ENCODE data around the gene GJA10. TPM values are rescaled to one million over a fixed set of nuclear protein-coding genes. Genes with fewer than 3 reads are reported as not detected.
"Not testable (repeated sequence)": the region's sequence is repeated elsewhere in the genome, so short reads cannot be mapped to it uniquely, and the experiment has no call there.

Gene GJA10
- total RNA-seq, 2 donors from 2014 or later: not detected

GRCh38 chr6:89888871-89889270 is 5.4 kb upstream of the GJA10 start:
- H3K4me1 Mint-ChIP-seq (ENCODE audit: low read depth): peaks cover 5% of the 10 kb centered on the region
- H3K4me3 Mint-ChIP-seq: peak overlapping the region in 1 of 2 donors; percentile 30
- H3K27me3 Mint-ChIP-seq (ENCODE audit: low read depth): peaks cover 34% of the 10 kb centered on the region
- DNase-seq (no peak), ATAC-seq (replicated peaks in 1 of 2) (peak in 1 of 2 donors; percentile 80)
- no peaks in the 10 kb centered on the region for H3K36me3 Mint-ChIP-seq (ENCODE audit: insufficient read depth in 2 of 2)
- H3K9me3 Mint-ChIP-seq: no peaks in the 10 kb centered on the region
- H3K27ac Mint-ChIP-seq: peak overlapping the region; percentile 33

GRCh38 chr6:89890845-89891528 is 3.3 kb upstream of the GJA10 start:
- not testable (repeated sequence) for H3K9me3 Mint-ChIP-seq; H3K36me3 Mint-ChIP-seq (ENCODE audit: insufficient read depth in 2 of 2); DNase-seq; H3K27ac Mint-ChIP-seq; ATAC-seq (replicated peaks in 1 of 2); H3K4me3 Mint-ChIP-seq; H3K4me1 Mint-ChIP-seq (ENCODE audit: low read depth)
- peaks cover 51% of the 10 kb centered on the region for H3K27me3 Mint-ChIP-seq (ENCODE audit: low read depth)

DNA sequence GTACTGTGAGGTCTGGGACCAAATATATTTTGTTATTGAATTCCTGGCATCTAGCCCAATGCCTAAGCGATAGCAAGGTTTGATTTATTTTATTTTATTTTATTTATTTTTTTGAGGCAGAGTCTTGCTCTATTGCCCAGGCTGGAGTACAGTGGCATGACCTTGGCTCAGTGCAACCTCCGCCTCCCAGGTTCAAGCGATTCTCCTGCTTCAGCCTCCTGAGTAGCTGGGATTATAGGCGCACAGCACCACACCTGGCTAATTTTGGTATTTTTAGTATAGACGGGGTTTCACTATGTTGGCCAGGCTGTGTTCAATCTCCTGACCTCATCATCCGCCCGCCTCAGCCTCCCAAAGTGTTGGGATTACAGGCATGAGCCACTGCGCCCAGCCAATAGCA is 1.7 kb upstream of the GJA10 start:
- not testable (repeated sequence) for H3K36me3 Mint-ChIP-seq (ENCODE audit: insufficient read depth in 2 of 2); H3K4me3 Mint-ChIP-seq; H3K4me1 Mint-ChIP-seq (ENCODE audit: low read depth); ATAC-seq (replicated peaks in 1 of 2); DNase-seq; H3K27ac Mint-ChIP-seq; H3K9me3 Mint-ChIP-seq
- H3K27me3 Mint-ChIP-seq (ENCODE audit: low read depth): peaks cover 64% of the 10 kb centered on the region

DNA sequence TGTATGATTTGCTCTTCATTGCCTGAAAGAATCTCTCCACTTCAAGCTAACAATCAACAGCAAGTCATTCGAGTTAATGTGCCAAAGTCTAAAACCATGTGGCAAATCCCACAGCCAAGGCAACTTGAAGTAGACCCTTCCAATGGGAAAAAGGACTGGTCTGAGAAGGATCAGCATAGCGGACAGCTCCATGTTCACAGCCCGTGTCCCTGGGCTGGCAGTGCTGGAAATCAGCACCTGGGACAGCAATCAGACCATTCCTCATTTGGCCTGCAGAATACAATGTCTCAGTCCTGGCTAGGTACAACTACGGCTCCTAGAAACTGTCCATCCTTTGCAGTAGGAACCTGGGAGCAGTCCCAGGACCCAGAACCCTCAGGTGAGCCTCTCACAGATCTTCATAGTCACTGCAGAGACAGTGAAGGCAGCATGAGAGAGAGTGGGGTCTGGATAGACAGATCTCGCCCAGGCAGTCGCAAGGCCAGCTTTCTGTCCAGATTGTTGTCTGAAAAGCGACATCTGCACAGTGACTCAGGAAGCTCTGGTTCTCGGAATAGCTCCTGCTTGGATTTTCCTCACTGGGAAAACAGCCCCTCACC is 1.1 kb downstream of the GJA10 start:
- no peaks in the 10 kb centered on the region for H3K36me3 Mint-ChIP-seq (ENCODE audit: insufficient read depth in 2 of 2)
- no peak overlapping the region for H3K4me3 Mint-ChIP-seq
- H3K27me3 Mint-ChIP-seq (ENCODE audit: low read depth): peaks cover 51% of the 10 kb centered on the region
- no peaks in the 10 kb centered on the region for H3K4me1 Mint-ChIP-seq (ENCODE audit: low read depth)
- H3K27ac Mint-ChIP-seq: no peak overlapping the region
- H3K9me3 Mint-ChIP-seq: no peaks in the 10 kb centered on the region
- ATAC-seq (replicated peaks in 1 of 2) (no peak), DNase-seq (no peak)

GRCh38 chr6:89910001-89910901 is 16.0 kb downstream of the GJA10 start:
- not testable (repeated sequence) for H3K36me3 Mint-ChIP-seq (ENCODE audit: insufficient read depth in 2 of 2); H3K27me3 Mint-ChIP-seq (ENCODE audit: low read depth); DNase-seq; H3K27ac Mint-ChIP-seq; H3K4me1 Mint-ChIP-seq (ENCODE audit: low read depth); H3K4me3 Mint-ChIP-seq; ATAC-seq (replicated peaks in 1 of 2); H3K9me3 Mint-ChIP-seq

GRCh38 chr6:89910902-89911240 is 16.6 kb downstream of the GJA10 start:
- Mint-ChIP-seq H3K27me3 (ENCODE audit: low read depth) (no peaks in the 10 kb centered on the region), H3K36me3 (ENCODE audit: insufficient read depth in 2 of 2) (peaks cover 1 to 2% of the 10 kb centered on the region in 2 donors), H3K4me3 (no peak overlapping the region), H3K4me1 (ENCODE audit: low read depth) (peaks cover 5% of the 10 kb centered on the region), H3K9me3 (peaks cover 2 to 4% of the 10 kb centered on the region in 2 donors), H3K27ac (no peak overlapping the region)
- DNase-seq: no peak
- no peak for ATAC-seq (replicated peaks in 1 of 2)

DNA sequence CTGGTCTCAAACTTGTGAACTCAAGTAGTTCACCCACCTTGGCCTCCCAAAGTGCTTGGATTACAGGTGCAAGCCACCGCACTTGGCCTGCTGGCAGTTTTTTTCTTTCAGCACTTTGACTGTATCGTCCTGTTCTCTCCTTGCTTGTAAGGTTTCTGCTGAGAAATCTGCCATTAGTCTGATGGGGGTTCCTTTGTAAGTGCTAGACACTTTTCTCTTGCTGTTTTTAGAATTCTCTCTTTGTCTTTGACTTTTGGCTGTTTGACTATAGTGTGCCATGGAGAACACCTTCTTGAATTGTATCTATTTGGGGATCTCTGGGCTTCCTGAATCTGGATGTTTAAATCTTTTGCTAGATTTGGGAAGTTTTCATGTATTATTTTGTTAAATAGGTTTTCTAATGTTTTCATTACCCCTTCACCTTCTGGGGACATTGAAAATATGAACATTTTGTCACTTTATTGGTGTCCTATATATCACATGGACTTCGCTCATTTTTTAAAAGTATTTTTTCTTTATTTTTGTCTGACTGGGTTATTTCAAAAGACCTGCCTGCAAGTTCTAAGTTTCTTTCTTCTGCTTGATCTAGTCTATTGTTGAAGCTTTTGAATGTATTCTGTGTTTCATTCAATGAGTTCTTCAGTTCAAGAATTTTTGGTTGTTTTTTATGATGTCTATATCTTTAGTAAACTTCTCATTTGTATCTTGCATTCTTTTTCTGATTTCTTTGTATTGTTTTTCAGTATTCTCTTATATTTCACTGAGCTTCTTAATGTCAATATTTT is 22.1 kb downstream of the GJA10 start:
- peak overlapping the region; percentile 64 for H3K27ac Mint-ChIP-seq
- peaks cover 9 to 10% of the 10 kb centered on the region in 2 donors for H3K36me3 Mint-ChIP-seq (ENCODE audit: insufficient read depth in 2 of 2)
- H3K4me3 Mint-ChIP-seq: no peak overlapping the region
- no peak for DNase-seq
- no peaks in the 10 kb centered on the region for H3K27me3 Mint-ChIP-seq (ENCODE audit: low read depth)
- H3K4me1 Mint-ChIP-seq (ENCODE audit: low read depth): peaks cover under 1% of the 10 kb centered on the region
- no peak for ATAC-seq (replicated peaks in 1 of 2)
- peaks cover 6 to 15% of the 10 kb centered on the region in 2 donors for H3K9me3 Mint-ChIP-seq

GRCh38 chr6:89917216-89917615 is 22.9 kb downstream of the GJA10 start:
- Mint-ChIP-seq H3K36me3 (ENCODE audit: insufficient read depth in 2 of 2) (peaks cover 9 to 10% of the 10 kb centered on the region in 2 donors), H3K9me3 (peaks cover 6 to 15% of the 10 kb centered on the region in 2 donors), H3K27me3 (ENCODE audit: low read depth) (no peaks in the 10 kb centered on the region), H3K4me1 (ENCODE audit: low read depth) (no peaks in the 10 kb centered on the region), H3K4me3 (no peak overlapping the region), H3K27ac (no peak overlapping the region)
- DNase-seq (no peak), ATAC-seq (replicated peaks in 1 of 2) (peak in 1 of 2 donors; percentile 18)

- Mint-ChIP-seq H3K9me3 (peaks cover 6 to 15% of the 10 kb centered on the region in 2 donors), H3K36me3 (ENCODE audit: insufficient read depth in 2 of 2) (peaks cover 9 to 10% of the 10 kb centered on the region in 2 donors), H3K4me1 (ENCODE audit: low read depth) (no peaks in the 10 kb centered on the region), H3K27ac (no peak overlapping the region), H3K27me3 (ENCODE audit: low read depth) (no peaks in the 10 kb centered on the region), H3K4me3 (no peak overlapping the region)
- ATAC-seq (replicated peaks in 1 of 2): peak; percentile 23 to 37
- DNase-seq: no peak
Observed at GRCh38 chr6:89917801-89918366, 23.6 kb downstream of the GJA10 start.

DNA sequence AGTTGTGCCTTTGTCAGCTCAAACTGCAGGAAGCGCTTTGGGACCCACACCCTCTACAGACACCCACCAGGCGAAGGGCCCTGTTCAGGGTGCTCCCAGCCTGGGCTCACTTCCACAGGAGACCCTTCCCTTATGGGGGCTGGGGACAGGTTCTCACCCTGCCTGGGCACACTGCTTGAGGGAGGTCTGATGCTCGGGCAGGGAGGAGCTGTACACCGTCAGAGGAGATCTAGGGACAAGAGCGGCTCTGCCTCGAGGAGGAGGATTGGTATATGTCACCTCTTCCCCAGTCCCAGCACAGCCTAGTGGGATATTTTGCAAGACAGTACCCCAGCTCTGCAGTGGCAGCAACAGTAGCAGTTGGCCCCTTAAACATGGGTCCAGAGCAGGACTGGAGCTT is 26.9 kb downstream of the GJA10 start:
- Mint-ChIP-seq H3K27ac (peak overlapping the region; percentile 47), H3K9me3 (peaks cover 3 to 10% of the 10 kb centered on the region in 2 donors), H3K27me3 (ENCODE audit: low read depth) (no peaks in the 10 kb centered on the region), H3K36me3 (ENCODE audit: insufficient read depth in 2 of 2) (peaks cover 6 to 8% of the 10 kb centered on the region in 2 donors), H3K4me3 (no peak overlapping the region), H3K4me1 (ENCODE audit: low read depth) (peaks cover 5% of the 10 kb centered on the region)
- ATAC-seq (replicated peaks in 1 of 2) (peak; percentile 12 to 14), DNase-seq (no peak)

DNA sequence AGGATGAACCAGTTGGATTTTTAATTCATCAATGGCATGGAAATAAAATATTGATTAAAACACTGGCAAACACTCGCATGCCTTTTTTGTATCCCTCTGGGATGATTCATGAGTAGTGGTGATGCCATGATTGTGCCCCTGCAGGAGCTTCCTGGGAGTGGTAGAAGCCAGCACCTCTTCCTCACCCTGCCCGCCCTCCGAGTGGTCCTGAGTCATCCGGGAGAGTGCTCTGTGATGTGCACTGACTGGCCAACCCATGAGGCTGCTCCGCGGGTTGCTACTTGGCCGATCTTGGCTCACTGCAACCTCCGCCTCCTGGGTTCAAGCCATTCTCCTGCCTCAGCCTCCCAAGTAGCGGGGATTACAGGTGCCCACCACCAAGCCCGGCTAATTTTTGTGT is 27.4 kb downstream of the GJA10 start:
- H3K27ac Mint-ChIP-seq: no peak overlapping the region
- H3K36me3 Mint-ChIP-seq (ENCODE audit: insufficient read depth in 2 of 2): peaks cover 3 to 5% of the 10 kb centered on the region in 2 donors
- no peak overlapping the region for H3K4me3 Mint-ChIP-seq
- peaks cover 2 to 7% of the 10 kb centered on the region in 2 donors for H3K9me3 Mint-ChIP-seq
- no peak for DNase-seq
- H3K27me3 Mint-ChIP-seq (ENCODE audit: low read depth): no peaks in the 10 kb centered on the region
- peak in 1 of 2 donors; percentile 10 for ATAC-seq (replicated peaks in 1 of 2)
- H3K4me1 Mint-ChIP-seq (ENCODE audit: low read depth): peaks cover 10% of the 10 kb centered on the region

DNA sequence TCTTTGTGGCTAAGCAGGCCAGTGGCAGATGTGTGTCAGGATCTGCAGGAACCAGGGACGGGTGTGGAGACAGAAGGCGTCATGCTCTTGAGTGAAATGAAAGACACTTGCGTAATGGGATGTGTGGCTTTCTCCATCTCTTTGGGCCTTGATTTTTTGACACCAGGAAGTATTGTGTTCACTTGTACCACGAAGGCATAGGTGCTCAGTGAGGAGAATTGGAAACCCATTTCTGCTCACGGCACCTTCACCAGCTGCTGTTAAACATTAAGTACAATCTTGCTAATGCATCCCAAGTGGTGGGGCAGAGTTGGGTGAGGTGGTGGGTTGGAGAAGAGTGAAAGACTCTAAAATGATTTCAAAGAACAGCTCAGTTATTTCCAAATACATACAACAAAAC is 30.0 kb downstream of the GJA10 start:
- Mint-ChIP-seq H3K4me3 (no peak overlapping the region), H3K36me3 (ENCODE audit: insufficient read depth in 2 of 2) (peaks cover 6 to 9% of the 10 kb centered on the region in 2 donors), H3K9me3 (no peaks in the 10 kb centered on the region), H3K27me3 (ENCODE audit: low read depth) (no peaks in the 10 kb centered on the region), H3K27ac (no peak overlapping the region), H3K4me1 (ENCODE audit: low read depth) (peaks cover 36% of the 10 kb centered on the region)
- DNase-seq (no peak), ATAC-seq (replicated peaks in 1 of 2) (no peak)
